DND-41 (cell line): ENCODE data around the gene CNOT1.

ENCODE experiments used
- EZH2 ChIP-seq: IDR thresholded peaks from 3 replicates; pipeline ENCODE4 v1.6.1; 2012; ENCODE audit warnings: borderline replicate concordance, low read depth, mild to moderate bottlenecking, moderate library complexity, low read length, inconsistent platforms; ENCODE audit not compliant: severe bottlenecking
- TF ChIP-seq, protein P1 (sequence below): IDR thresholded peaks from 2 replicates; pipeline ENCODE4 v1.5.1; 2012; ENCODE audit warnings: borderline replicate concordance, low read length, moderate library complexity, mild to moderate bottlenecking; ENCODE audit not compliant: poor library complexity, severe bottlenecking; ENCODE audit errors: extremely low read depth

DNA sequence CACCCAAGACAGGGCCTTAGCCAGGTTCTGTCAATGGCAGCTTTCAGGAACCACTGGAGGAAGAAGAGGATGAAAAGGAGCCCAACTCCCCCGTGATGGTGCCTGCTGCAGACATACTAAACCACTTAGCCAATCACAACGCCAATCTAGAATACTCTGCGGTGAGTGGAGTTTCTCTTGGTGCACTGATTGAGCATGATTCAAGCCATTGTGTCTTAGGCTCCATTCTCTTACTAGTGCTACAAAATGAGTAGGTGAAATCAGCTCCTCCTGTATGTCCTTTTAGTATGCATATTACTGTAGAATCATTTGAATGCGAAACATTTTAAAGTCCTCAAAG, 112.9 kb downstream of the CNOT1 start:
- TF ChIP-seq, protein P1, sequence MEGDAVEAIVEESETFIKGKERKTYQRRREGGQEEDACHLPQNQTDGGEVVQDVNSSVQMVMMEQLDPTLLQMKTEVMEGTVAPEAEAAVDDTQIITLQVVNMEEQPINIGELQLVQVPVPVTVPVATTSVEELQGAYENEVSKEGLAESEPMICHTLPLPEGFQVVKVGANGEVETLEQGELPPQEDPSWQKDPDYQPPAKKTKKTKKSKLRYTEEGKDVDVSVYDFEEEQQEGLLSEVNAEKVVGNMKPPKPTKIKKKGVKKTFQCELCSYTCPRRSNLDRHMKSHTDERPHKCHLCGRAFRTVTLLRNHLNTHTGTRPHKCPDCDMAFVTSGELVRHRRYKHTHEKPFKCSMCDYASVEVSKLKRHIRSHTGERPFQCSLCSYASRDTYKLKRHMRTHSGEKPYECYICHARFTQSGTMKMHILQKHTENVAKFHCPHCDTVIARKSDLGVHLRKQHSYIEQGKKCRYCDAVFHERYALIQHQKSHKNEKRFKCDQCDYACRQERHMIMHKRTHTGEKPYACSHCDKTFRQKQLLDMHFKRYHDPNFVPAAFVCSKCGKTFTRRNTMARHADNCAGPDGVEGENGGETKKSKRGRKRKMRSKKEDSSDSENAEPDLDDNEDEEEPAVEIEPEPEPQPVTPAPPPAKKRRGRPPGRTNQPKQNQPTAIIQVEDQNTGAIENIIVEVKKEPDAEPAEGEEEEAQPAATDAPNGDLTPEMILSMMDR, result no peak
- no peak for TF ChIP-seq EZH2
